Tibial nerve (tissue), 3 donors: ENCODE data around the gene USP24.

Source experiments
- CTCF ChIP-seq, 5 experiments: fragments of 200-600 bp in 3 of 5; fragments of 450-650 bp in 2 of 5; sonication (generic) in 3 of 5; IDR thresholded peaks; one replicate each; pipeline ENCODE4 v1.5.1; 2016 to 2019; ENCODE audit warnings: antibody characterized with exemption in 5 of 5, mild to moderate bottlenecking in 3 of 5, moderate library complexity in 2 of 5
- POLR2A ChIP-seq, 2 donors: fragments of 450-650 bp; IDR thresholded peaks; one replicate each; pipeline ENCODE4 v1.6.1; 2017; ENCODE audit warnings: antibody characterized with exemption in 2 of 2, mild to moderate bottlenecking in 2 of 2, moderate library complexity in 2 of 2

- TF ChIP-seq CTCF (IDR thresholded peaks at IDR 0.05) (no peak), POLR2A (IDR thresholded peaks at IDR 0.05) (no peak)
Observed at GRCh38 chr1:55044617-55045397, 170.4 kb downstream of the USP24 start.
